GM19452 (cell line): Measurements from ENCODE around the gene CHMP4B.
"Not testable (repeated sequence)": the region's sequence is repeated elsewhere in the genome, so short reads cannot be mapped to it uniquely, and the experiment has no call there.

Experiments
- ATAC-seq: cut with Tn5 transposase; IDR thresholded peaks from one replicate; pipeline ENCODE4 v1.9.1; 2021; ENCODE audit not compliant: unreplicated experiment

The CHMP4B gene

DNA sequence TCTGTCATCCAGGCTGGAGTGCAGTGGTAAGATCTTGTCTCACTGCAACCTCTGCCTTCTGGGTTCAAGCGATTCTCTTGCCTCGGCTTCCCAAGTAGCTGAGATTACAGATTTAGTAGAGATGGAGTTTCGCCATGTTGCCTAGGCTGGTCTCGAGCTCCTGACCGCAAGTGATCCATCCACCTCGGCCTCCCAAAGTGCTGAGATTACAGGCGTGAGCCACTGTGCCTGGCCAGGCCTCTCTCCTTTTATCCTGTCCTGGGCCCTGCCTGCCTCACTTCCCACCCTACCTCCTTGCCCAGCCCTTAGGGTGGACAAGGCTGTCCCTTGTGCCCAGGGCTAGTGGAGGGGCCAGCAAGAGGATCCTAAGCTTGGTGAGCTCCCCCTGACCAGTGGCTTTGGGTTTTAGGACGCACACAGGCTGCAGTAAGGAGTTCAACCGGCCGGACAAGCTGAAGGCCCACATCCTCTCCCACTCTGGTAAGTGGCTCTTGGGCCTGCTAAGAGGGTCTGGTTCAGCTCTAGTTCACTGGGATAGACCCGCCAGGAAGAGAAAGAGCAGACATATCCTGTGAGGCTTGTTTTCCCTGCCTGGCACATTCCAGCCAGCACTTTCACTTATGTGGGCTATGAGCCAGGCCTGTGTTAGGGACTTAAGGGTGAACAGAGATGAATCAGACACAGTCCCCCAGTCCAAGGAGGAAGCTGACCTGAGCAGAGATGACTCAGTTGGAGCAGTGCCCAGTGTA lies 21.9 kb upstream of the CHMP4B start:
- ATAC-seq = no peak

DNA sequence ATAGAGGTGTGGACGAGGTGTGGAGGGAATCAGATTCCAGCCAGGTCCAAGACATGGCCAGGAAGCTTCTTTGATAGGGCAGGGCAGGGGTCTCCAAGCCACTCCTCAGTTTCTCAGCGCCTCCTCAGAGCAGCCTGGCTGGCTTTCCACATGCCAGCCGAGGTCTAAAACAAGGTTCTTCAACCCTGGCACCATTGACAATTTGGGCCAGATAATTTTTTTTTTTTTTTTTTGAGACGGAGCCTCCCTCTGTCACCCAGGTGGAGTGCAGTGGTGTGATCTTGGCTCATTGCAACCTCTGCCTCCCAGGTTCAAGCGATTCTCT lies 21.3 kb upstream of the CHMP4B start:
- ATAC-seq = no peak

DNA sequence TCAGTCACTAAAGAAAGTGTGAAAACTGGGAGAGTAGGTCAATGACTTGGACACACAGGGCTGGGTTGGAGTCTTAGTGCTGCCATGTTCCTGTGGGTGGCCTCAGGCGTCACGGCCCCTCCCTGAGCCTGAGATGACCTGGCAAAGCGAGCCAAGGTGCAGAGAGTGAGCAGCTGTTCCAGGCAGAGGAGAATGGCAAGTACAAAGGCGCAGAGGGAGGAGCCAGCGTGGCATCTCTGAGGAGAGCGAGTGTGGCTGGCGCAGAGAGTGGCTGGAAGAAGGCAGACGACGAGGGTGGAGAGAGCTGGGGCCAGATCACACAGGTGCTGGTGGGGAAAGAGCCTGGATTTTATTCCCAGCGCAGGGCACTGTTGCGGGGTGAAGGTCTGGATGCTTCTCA lies 20.6 kb upstream of the CHMP4B start:
- no peak for ATAC-seq

GRCh38 chr20:33791021-33791420 lies 20.1 kb upstream of the CHMP4B start:
- ATAC-seq = no peak

DNA sequence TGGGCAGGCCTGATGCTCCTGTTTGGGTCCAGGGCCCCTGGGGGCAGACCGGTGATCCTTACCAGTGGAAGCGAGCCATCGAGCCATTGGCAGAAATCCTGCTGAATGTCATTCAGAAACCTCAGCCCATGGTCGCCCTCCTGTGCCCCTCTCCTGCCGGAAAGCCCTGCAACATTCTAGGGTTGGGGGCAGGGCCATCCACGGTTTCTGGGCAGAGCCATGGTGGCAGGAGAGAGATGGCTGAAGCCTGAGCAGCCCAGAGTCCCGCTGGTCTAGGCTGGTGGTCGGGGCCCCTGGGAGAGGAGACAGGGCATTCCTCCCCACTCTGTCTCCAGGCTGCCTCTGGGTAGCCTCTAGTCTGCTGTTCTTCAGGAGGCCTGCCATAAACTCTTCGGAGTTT lies 19.6 kb upstream of the CHMP4B start:
- ATAC-seq = no peak

DNA sequence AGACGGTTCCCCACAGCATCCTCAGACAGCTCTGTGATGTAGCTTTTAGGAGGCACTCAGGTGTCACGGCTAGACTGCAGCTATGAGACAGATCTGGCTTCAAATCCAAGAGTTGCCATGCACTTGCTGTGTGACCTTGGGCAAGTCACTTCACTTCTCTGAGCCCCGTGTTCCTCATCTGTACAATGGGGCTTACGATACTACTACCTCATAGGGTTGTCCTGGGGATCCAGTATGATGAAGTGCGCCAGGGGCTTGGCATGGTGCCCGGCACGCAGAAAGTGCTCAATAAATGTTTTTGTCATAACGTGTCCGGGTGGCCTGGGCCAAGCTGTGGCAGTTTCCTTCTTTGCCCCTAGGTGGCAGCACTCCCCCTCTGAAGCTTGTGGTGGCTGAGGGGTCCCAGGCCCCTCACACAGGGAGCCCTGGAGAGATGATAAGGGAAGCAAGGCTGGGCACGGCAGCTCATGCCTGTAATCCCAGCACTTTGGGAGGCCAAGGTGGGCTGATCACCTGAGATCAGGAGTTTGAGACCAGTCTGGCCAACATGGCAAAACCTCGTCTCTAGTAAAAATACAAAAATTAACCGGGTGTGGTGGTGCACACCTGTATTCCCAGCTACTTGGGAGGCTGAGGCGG lies 19.1 kb upstream of the CHMP4B start:
- no peak for ATAC-seq

- not testable (repeated sequence) for ATAC-seq
These were observed 18.6 kb upstream of the CHMP4B start for GRCh38 chr20:33792598-33792989.

DNA sequence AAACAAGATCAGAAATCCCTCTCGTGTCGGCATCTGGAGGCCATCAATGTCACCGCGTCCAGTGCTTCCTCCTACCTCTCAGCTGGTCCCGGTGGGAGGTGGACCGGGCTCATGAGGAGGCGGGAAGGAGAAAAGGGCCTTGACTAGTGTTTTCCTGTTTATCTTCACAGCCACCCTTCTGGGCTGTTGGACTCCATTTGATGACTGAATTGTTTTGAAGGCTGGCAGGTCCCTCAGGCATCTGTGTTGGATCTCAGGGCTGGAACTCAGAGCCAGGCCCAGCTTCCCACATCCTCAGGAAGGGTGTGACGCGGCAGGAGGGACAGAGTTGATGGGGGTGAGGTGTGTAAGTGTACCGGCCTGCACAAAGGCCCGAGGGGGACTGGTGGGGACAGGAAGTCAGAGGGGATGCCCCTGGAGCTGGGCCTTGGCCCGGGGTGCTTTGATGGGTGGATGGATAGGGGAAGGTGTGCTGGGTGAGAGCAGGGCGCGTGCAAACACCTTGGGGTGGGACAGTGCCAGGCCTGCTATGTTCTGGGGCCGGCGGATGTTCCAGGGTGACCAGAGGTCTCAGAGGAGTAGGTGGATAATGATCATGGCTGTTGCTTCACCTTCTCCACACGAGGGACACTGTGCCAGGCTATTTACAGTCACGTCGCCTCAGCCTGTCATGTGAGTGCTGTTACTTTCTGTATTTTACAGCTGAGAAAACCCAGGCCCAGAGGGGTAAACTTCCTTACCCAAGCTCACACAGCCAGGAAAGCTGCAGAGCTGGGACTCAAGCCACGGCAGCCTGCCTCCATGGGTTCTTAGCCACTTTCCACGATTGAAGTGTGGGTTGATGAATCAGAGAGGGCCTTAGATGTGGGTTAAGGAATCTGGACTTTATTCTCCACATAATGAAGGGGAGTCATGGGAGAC lies 17.9 kb upstream of the CHMP4B start:
- no peak for ATAC-seq

GRCh38 chr20:33796263-33796906 lies 14.8 kb upstream of the CHMP4B start:
- ATAC-seq = no peak

DNA sequence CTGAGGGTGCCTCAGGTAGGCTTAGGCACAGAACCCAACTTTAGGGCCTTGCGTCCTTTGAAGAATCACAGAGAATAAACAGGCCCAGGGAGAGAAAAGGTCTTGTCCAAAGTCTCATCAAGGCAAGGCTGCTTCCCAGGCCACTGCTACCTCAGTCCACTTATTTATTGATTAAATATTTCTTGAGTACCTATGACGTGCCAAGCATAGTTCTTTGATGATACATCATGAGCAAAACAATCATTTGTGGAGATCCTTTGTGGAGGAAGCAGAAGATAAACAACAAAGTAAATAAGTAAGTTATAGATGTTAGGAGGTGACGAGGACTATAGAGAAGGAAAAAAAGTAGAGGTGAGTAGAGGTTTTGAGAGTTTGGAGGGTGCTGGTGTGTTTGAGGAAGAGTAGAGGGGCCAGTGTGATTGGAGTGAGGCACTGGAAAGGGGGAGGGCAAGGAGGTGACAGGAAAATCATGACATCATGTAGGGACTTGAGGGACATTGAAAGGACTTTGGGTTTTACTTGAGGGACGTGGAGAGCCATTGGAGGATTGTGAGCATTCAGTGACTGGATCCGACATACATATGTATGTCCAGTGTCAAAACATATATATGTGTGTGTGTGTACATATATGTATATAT lies 14.1 kb upstream of the CHMP4B start:
- ATAC-seq = no peak

- no peak for ATAC-seq
These were observed 12.7 kb upstream of the CHMP4B start for GRCh38 chr20:33798444-33798843.

GRCh38 chr20:33803921-33804337 lies 7.2 kb upstream of the CHMP4B start:
- ATAC-seq = no peak

DNA sequence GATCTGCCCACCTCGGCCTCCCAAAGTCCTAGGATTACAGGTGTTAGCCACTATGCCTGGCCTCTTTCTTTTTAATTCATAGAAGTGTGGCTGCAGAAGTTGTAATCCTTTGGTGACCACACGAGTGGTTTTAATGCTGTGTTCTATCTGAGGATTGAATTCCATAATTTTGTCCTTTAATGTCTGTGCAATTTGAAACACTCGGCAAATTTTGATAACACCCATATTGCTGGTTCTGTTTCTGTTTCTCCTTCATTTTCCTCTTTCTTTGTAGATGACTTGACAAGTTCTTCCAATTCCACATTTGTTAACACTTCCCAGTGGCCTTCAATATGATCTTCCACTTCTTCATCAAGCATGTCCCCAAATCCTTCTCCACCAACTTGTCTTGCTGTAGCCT lies 2.8 kb upstream of the CHMP4B start:
- no peak for ATAC-seq

- no peak for ATAC-seq
These were observed 889 bp upstream of the CHMP4B start for GRCh38 chr20:33810259-33810658.

DNA sequence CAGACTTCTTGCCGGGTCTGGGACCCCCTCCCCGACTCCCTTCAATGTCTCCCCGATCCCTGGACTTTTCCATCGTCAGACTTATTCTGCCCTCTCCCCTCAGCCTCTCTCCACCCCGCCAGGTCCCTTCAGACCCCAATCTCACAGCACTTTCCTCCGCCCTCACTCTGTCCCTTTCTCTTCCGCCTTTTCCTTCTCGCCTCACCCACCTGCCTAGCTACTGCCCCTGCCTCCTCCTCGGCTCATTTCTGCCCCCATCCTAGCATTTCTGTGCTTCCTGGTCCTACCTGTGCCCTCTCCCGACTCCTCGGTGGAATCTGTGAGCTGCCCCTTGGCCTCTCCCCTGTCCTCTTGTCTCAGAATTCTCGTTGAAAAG lies 616 bp downstream of the CHMP4B start:
- peak; percentile 5 for ATAC-seq

DNA sequence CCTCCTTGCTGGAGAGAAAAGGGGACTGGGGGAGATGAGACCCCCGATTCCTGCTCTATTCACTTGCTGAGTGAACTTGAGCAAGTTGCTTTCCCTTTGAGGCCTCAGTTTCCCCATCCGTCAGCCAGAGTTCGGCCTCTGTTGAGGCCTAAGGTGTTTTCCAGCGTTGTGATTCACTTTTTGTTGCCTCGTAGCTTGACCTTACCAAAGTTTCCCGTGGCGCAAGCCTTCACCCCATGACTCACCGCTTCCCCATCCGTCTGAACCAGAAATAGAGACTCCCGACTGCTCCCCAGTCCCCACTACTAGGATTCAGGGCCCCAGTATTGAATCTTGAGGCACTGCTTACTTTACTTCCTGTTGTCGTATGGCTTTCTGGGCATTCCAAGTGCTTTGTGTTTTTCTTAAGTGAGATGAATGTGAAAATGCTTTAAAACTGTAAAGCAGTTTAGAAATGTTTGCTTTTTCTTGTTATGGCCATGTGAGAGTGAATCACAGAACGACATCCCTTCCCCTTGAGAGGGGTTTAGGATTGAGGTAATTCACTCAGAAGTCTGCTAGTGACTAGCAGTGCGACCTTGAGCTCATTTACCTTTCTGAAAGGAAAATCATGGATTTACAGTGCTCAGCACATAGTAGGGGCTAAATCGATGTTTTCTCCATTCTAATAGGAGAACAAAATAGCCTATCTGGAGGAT lies 1.2 kb downstream of the CHMP4B start:
- ATAC-seq = no peak

GRCh38 chr20:33812908-33813462 lies 1.8 kb downstream of the CHMP4B start:
- ATAC-seq = no peak

DNA sequence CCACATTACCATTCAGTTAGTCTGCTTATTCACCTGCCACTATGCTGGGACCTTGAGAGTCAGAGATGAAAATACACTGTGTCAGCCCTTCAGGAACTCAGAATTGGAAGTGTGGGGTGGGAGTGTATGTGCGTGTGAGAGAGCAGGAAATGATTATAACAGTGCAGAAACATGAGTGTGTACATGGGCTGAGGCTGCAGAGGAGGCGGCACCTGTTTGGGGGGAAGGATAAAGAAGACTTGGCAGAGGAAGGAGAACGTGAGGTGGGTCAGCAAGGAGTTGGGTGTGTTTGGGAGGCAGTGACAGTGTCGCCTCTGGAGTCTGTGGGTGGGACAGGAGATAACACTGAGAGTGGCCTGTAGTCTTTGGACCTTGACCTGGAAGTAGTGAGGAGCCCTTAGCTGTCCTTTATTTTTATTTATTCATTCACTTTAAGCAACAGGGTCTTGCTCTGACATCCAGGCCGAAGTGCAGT lies 3.1 kb downstream of the CHMP4B start:
- ATAC-seq = no peak

- no peak for ATAC-seq
These were observed 4.5 kb downstream of the CHMP4B start for GRCh38 chr20:33815671-33816070.

- no peak for ATAC-seq
These were observed 5.0 kb downstream of the CHMP4B start for GRCh38 chr20:33816191-33816590.
